H9 (cell line): Measurements from ENCODE around the gene CERS3. TPM values are rescaled to one million over a fixed set of nuclear protein-coding genes. Genes with fewer than 3 reads are reported as not detected.
A peak's percentile ranks its signal among the peaks of the same experiment; 100 is the strongest.

Experiments
- DNase-seq: peaks from one replicate; pipeline ENCODE4 v3.0.0-alpha.2; 2017
- H2AFZ ChIP-seq: one replicate; pipeline ENCODE4 v1.6.1; 2013; ENCODE audit warnings: mild to moderate bottlenecking, low read length, control low read depth, moderate library complexity
- H2AK5ac ChIP-seq: 2 replicates; pipeline ENCODE4 v1.6.1; 2013; ENCODE audit warnings: low read length, control low read depth, mixed read lengths; ENCODE audit not compliant: insufficient read length
- H2BK120ac ChIP-seq: one replicate; pipeline ENCODE4 v1.6.1; 2013; ENCODE audit warnings: low read depth, mild to moderate bottlenecking, low read length, control low read depth, inconsistent platforms; ENCODE audit not compliant: poor library complexity, severe bottlenecking
- H2BK12ac ChIP-seq: 2 replicates; pipeline ENCODE4 v1.6.1; 2013; ENCODE audit warnings: low read length, control low read depth, mixed read lengths, low read depth; ENCODE audit not compliant: insufficient read length
- H2BK15ac ChIP-seq: 2 replicates; pipeline ENCODE4 v1.6.1; 2013; ENCODE audit warnings: low read depth, low read length, control low read depth
- H2BK20ac ChIP-seq: one replicate; pipeline ENCODE4 v1.6.1; 2013; ENCODE audit warnings: low read depth, mild to moderate bottlenecking, low read length, control low read depth, inconsistent platforms; ENCODE audit not compliant: poor library complexity, severe bottlenecking
- H2BK5ac ChIP-seq: 2 replicates; pipeline ENCODE4 v1.6.1; 2013; ENCODE audit warnings: low read length, control low read depth, mixed read lengths; ENCODE audit not compliant: insufficient read length
- H3K14ac ChIP-seq: 2 replicates; pipeline ENCODE4 v1.6.1; 2013; ENCODE audit warnings: low read length, control low read depth; ENCODE audit not compliant: insufficient read depth
- H3K18ac ChIP-seq: 2 replicates; pipeline ENCODE4 v1.6.1; 2013; ENCODE audit warnings: low read depth, mild to moderate bottlenecking, mixed read lengths, low read length, control low read depth; ENCODE audit not compliant: insufficient read length
- H3K23ac ChIP-seq: 2 replicates; pipeline ENCODE4 v1.6.1; 2013; ENCODE audit warnings: low read length, control low read depth, mixed read lengths, low read depth; ENCODE audit not compliant: insufficient read length
- H3K23me2 ChIP-seq: 2 replicates; pipeline ENCODE4 v1.6.1; 2013; ENCODE audit warnings: low read depth, mild to moderate bottlenecking, mixed read lengths, low read length, control low read depth; ENCODE audit not compliant: insufficient read length, poor library complexity, severe bottlenecking
- H3K27ac ChIP-seq: 2 replicates; pipeline ENCODE4 v1.5.1; 2013; ENCODE audit warnings: low read length, control low read depth, mixed read lengths, low read depth; ENCODE audit not compliant: insufficient read length
- H3K27me3 ChIP-seq: 2 replicates; pipeline ENCODE4 v1.6.1; 2013; ENCODE audit warnings: low read length, control low read depth, inconsistent platforms; ENCODE audit not compliant: insufficient read depth
- H3K4ac ChIP-seq: 2 replicates; pipeline ENCODE4 v1.6.1; 2013; ENCODE audit warnings: low read depth, mild to moderate bottlenecking, control low read depth, inconsistent platforms, low read length, moderate library complexity
- H3K4me1 ChIP-seq: 2 replicates; pipeline ENCODE4 v1.6.1; 2013; ENCODE audit warnings: low read length, control low read depth, inconsistent platforms; ENCODE audit not compliant: insufficient read depth
- H3K4me2 ChIP-seq: 2 replicates; pipeline ENCODE4 v1.6.1; 2013; ENCODE audit warnings: low read length, control low read depth, mixed read lengths; ENCODE audit not compliant: insufficient read length, insufficient read depth
- H3K56ac ChIP-seq: 2 replicates; pipeline ENCODE4 v1.6.1; 2013; ENCODE audit warnings: low read depth, mild to moderate bottlenecking, mixed read lengths, low read length, control low read depth; ENCODE audit not compliant: insufficient read length
- H3K79me1 ChIP-seq: 2 replicates; pipeline ENCODE4 v1.6.1; 2013; ENCODE audit warnings: low read depth, mild to moderate bottlenecking, moderate library complexity, low read length, control low read depth, inconsistent platforms; ENCODE audit not compliant: insufficient read depth, poor library complexity, severe bottlenecking
- H3K79me2 ChIP-seq: 2 replicates; pipeline ENCODE4 v1.6.1; 2013; ENCODE audit warnings: low read length, control low read depth, inconsistent platforms; ENCODE audit not compliant: insufficient read depth
- H3K9ac ChIP-seq: 2 replicates; pipeline ENCODE4 v1.6.1; 2013; ENCODE audit warnings: low read length, control low read depth, mixed read lengths; ENCODE audit not compliant: insufficient read length; ENCODE audit errors: extremely low read depth
- H3K9me3 ChIP-seq: one replicate; pipeline ENCODE4 v1.6.1; 2013; ENCODE audit warnings: low read depth, low read length, inconsistent platforms; ENCODE audit not compliant: control insufficient read depth
- H3T11ph ChIP-seq: one replicate; pipeline ENCODE4 v1.6.1; 2013; ENCODE audit warnings: mild to moderate bottlenecking, low read length, control low read depth, inconsistent platforms
- H4K20me1 ChIP-seq: one replicate; pipeline ENCODE4 v1.6.1; 2013; ENCODE audit not compliant: control insufficient read depth, insufficient read length, insufficient read depth
- H4K5ac ChIP-seq: 2 replicates; pipeline ENCODE4 v1.6.1; 2013; ENCODE audit warnings: low read depth, mild to moderate bottlenecking, mixed read lengths, low read length, control low read depth; ENCODE audit not compliant: insufficient read length
- H4K8ac ChIP-seq: replicated peaks from 2 replicates; pipeline ENCODE4 v1.6.1; 2013; ENCODE audit warnings: low read length, control low read depth, mixed read lengths, low read depth; ENCODE audit not compliant: insufficient read length
- H4K91ac ChIP-seq: 2 replicates; pipeline ENCODE4 v1.6.1; 2013; ENCODE audit warnings: low read depth, mild to moderate bottlenecking, moderate library complexity, mixed read lengths, low read length, control low read depth; ENCODE audit not compliant: insufficient read length
- H3K27ac Mint-ChIP-seq, 3 experiments: 2 replicates in 2 of 3; 3 replicates in 1 of 3; pipeline ENCODE4 v1.8.0; 2020 to 2021; ENCODE audit warnings: mixed read lengths in 3 of 3, mild to moderate bottlenecking in 1 of 3, moderate library complexity in 1 of 3
- H3K27me3 Mint-ChIP-seq: 2 replicates; pipeline ENCODE4 v1.8.0; 2021; ENCODE audit warnings: low read depth, mild to moderate bottlenecking, moderate library complexity, mixed read lengths
- H3K36me3 Mint-ChIP-seq, 3 experiments: 2 replicates in 2 of 3; 3 replicates in 1 of 3; pipeline ENCODE4 v1.8.0; 2020 to 2021; ENCODE audit warnings: low read depth in 3 of 3, mixed read lengths in 3 of 3; ENCODE audit not compliant: insufficient read depth in 1 of 3
- H3K4me1 Mint-ChIP-seq, 2 experiments: 2 replicates each; pipeline ENCODE4 v1.8.0; 2020; ENCODE audit warnings: mixed read lengths in 2 of 2
- H3K4me3 Mint-ChIP-seq, 2 experiments: 2 replicates in 1 of 2; 3 replicates in 1 of 2; pipeline ENCODE4 v1.8.0; 2020 to 2021; ENCODE audit warnings: mild to moderate bottlenecking in 2 of 2, mixed read lengths in 2 of 2, moderate library complexity in 1 of 2
- H3K9me3 Mint-ChIP-seq, 2 experiments: 2 replicates in 1 of 2; 3 replicates in 1 of 2; pipeline ENCODE4 v1.8.0; 2020; ENCODE audit warnings: mild to moderate bottlenecking in 2 of 2, mixed read lengths in 2 of 2, moderate library complexity in 1 of 2
- WGBS: extraction: QIAGEN DNeasy Blood & Tissue Kit; methylation state at CpG from one replicate; pipeline ENCODE4 v1.1.7; 2013; ENCODE audit warnings: missing lambda C conversion rate, low lambda C conversion rate, mixed read lengths; ENCODE audit not compliant: insufficient read length; ENCODE audit errors: extremely low coverage; 5-methylcytosine and 5-hydroxymethylcytosine counted together
- total RNA-seq: library from RNA; stranded (reverse); gene quantifications from 2 replicates; pipeline ENCODE4 v1.2.1, GENCODE V29; 2021
- TF ChIP-seq, protein P1 (sequence below): fragments of 200-600 bp; sonication (generic); conservative IDR thresholded peaks from 3 replicates; pipeline ENCODE4 v1.8.0; 2021; ENCODE audit warnings: antibody characterized with exemption, mild to moderate bottlenecking

Gene CERS3
- total RNA-seq, 1 experiment from 2014 or later, result 1.4 TPM

DNA sequence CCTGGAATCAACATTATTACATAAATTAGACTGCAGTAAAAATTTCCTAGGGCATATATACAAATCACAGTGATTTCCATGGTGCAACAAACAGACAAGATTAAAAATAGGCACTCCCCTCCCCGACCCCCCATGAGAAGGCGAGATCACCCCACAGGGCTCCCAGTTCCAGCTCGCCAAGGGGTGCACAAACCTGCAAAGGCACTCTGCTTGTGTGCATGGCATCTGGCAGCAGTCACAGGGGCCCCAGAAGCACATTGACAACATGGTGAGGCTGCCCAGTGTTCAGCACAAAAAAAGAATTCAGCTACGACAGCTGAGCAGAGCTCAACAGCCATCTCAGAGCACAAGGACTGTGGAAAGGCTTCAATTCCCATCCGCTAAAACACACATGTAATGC, 19.2 kb upstream of the CERS3 start:
- H3K23ac ChIP-seq, result no peak overlapping the region
- no peak overlapping the region for H4K5ac ChIP-seq
- no peak overlapping the region for H2AK5ac ChIP-seq
- H3K27ac ChIP-seq, result no peak overlapping the region
- no peak overlapping the region for H2AFZ ChIP-seq
- H3K79me1 ChIP-seq, result no peaks in the 10 kb centered on the region
- Mint-ChIP-seq H3K9me3 (peaks cover 18 to 25% of the 10 kb centered on the region in 2 experiments; a peak in 4 of 5 replicates), H3K27ac (peak overlapping the region in 1 of 3 experiments; percentile 27; a peak in 1 of 7 replicates), H3K4me1 (no peaks in the 10 kb centered on the region), H3K36me3 (peaks cover 0 to 7% (median 5%) of the 10 kb centered on the region in 3 experiments; a peak in 3 of 7 replicates), H3K4me3 (no peak overlapping the region), H3K27me3 (no peaks in the 10 kb centered on the region; the same call in 1 of the 2 replicates)
- H3K27me3 ChIP-seq, result no peaks in the 10 kb centered on the region
- H3K23me2 ChIP-seq, result no peaks in the 10 kb centered on the region
- H3K79me2 ChIP-seq, result no peaks in the 10 kb centered on the region
- no peak overlapping the region for H3T11ph ChIP-seq
- H2BK20ac ChIP-seq, result no peak overlapping the region
- no peak overlapping the region for H4K8ac ChIP-seq
- no peak overlapping the region for H2BK120ac ChIP-seq
- H3K9me3 ChIP-seq, result peaks cover 8% of the 10 kb centered on the region
- H3K4me1 ChIP-seq, result no peaks in the 10 kb centered on the region
- H3K9ac ChIP-seq, result no peak overlapping the region
- no peak overlapping the region for H2BK5ac ChIP-seq
- H2BK12ac ChIP-seq, result no peak overlapping the region
- no peak overlapping the region for H3K56ac ChIP-seq
- no peak for DNase-seq
- no CpG with 5 or more reads among the region's 5 CpGs for WGBS
- TF ChIP-seq, protein P1, sequence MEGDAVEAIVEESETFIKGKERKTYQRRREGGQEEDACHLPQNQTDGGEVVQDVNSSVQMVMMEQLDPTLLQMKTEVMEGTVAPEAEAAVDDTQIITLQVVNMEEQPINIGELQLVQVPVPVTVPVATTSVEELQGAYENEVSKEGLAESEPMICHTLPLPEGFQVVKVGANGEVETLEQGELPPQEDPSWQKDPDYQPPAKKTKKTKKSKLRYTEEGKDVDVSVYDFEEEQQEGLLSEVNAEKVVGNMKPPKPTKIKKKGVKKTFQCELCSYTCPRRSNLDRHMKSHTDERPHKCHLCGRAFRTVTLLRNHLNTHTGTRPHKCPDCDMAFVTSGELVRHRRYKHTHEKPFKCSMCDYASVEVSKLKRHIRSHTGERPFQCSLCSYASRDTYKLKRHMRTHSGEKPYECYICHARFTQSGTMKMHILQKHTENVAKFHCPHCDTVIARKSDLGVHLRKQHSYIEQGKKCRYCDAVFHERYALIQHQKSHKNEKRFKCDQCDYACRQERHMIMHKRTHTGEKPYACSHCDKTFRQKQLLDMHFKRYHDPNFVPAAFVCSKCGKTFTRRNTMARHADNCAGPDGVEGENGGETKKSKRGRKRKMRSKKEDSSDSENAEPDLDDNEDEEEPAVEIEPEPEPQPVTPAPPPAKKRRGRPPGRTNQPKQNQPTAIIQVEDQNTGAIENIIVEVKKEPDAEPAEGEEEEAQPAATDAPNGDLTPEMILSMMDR, result no peak
- H3K14ac ChIP-seq, result peak overlapping the region; percentile 82; the same call in 1 of the 2 replicates
- H3K4me2 ChIP-seq, result no peak overlapping the region
- H4K20me1 ChIP-seq, result no peaks in the 10 kb centered on the region
- no peak overlapping the region for H3K18ac ChIP-seq
- H2BK15ac ChIP-seq, result no peak overlapping the region
- H3K4ac ChIP-seq, result no peak overlapping the region
- no peak overlapping the region for H4K91ac ChIP-seq
